GM12878 (cell line): ENCODE measurements around the gene AMDHD2. TPM values are rescaled to one million over a fixed set of nuclear protein-coding genes. Genes with fewer than 3 reads are reported as not detected.

Source experiments
- ATAC-seq: fragments of 200-7000 bp; cut with Tn5 transposase; 3 replicates; pipeline ENCODE4 v1.9.1; 2020; ENCODE audit warnings: mild to moderate bottlenecking, moderate library complexity
- BruUV-seq: library from RNA; stranded (reverse); fragments of 400-500 nt; replicated peaks from 2 replicates; lab custom pipeline; 2021; lab: Mats Ljungman, UMichigan
- CTCF ChIA-PET: fragments of 300-600 bp; sonication (Branson Sonifier 250); formaldehyde crosslinking; extraction: SDS; loops from one replicate; lab custom pipeline; 2021; ENCODE audit warnings: inconsistent platforms; lab: Yijun Ruan, JAX
- POLR2A ChIA-PET: fragments of 350-600 bp; formaldehyde crosslinking; extraction: SDS; loops from one replicate; lab custom pipeline; 2021; ENCODE audit warnings: inconsistent platforms; lab: Charles Lee
- RAD21 ChIA-PET: fragments of 300-600 bp; sonication (Branson Sonifier 250); formaldehyde crosslinking; loops from one replicate; lab custom pipeline; 2023; ENCODE audit warnings: antibody characterized with exemption; ENCODE audit not compliant: unreplicated experiment; lab: Charles Lee
- SMC1A ChIA-PET: fragments of 300-600 bp; sonication (Branson Sonifier 250); formaldehyde crosslinking; loops from one replicate; lab custom pipeline; 2023; ENCODE audit not compliant: unreplicated experiment, uncharacterized antibody; lab: Charles Lee
- DNase-seq: peaks from one replicate; pipeline ENCODE4 v3.0.0-alpha.2; 2011; ENCODE audit warnings: low read depth, low spot score
- FAIRE-seq: peaks from 3 replicates; lab custom pipeline; 2011; peaks lifted over from hg19 to GRCh38; lab: Jason Lieb, UNC
- H2AFZ ChIP-seq: 2 replicates; pipeline ENCODE4 v1.6.0; 2011; ENCODE audit warnings: low read depth, low read length, control low read depth; ENCODE audit not compliant: control insufficient read depth
- H3K27ac ChIP-seq: 2 replicates; pipeline ENCODE4 v1.5.1; 2011; ENCODE audit warnings: control low read depth; ENCODE audit not compliant: control insufficient read depth, insufficient read depth
- H3K27me3 ChIP-seq, 2 experiments: replicated peaks in 1 of 2; 2 replicates each; pipeline versions ENCODE4 v1.6.0 to v1.6.1; 2011; ENCODE audit warnings: low read length in 1 of 2; ENCODE audit not compliant: control insufficient read depth in 2 of 2, insufficient read depth in 2 of 2
- H3K36me3 ChIP-seq, 2 experiments: 2 replicates each; pipeline ENCODE4 v1.5.1; 2011; ENCODE audit warnings: low read length in 1 of 2; ENCODE audit not compliant: control insufficient read depth in 2 of 2, insufficient read depth in 2 of 2
- H3K4me1 ChIP-seq: 2 replicates; pipeline ENCODE4 v1.6.1; 2011; ENCODE audit warnings: mild to moderate bottlenecking, low read length, moderate library complexity, mixed read lengths; ENCODE audit not compliant: control insufficient read depth, insufficient read depth
- H3K4me2 ChIP-seq: 2 replicates; pipeline ENCODE4 v1.6.0; 2011; ENCODE audit warnings: control low read depth; ENCODE audit not compliant: control insufficient read depth, insufficient read depth
- H3K4me3 ChIP-seq: fragments of 200-600 bp; sonication (generic); 2 replicates; pipeline ENCODE4 v1.5.1; 2016
- H3K79me2 ChIP-seq: 2 replicates; pipeline ENCODE4 v1.6.0; 2011; ENCODE audit warnings: low read length; ENCODE audit not compliant: control insufficient read depth, insufficient read depth
- H3K9ac ChIP-seq: 2 replicates; pipeline ENCODE4 v1.8.0; 2011; ENCODE audit warnings: low read length, control low read depth, mixed read lengths; ENCODE audit not compliant: control insufficient read depth, insufficient read depth
- H3K9me3 ChIP-seq: replicated peaks from 3 replicates; pipeline ENCODE4 v1.5.1; 2011; ENCODE audit warnings: mild to moderate bottlenecking, low read length; ENCODE audit not compliant: control insufficient read depth, insufficient read depth
- H4K20me1 ChIP-seq: 2 replicates; pipeline ENCODE4 v1.6.0; 2011; ENCODE audit not compliant: control insufficient read depth, insufficient read depth
- ATF7 ChIP-seq: fragments of 450-650 bp; IDR thresholded peaks from 2 replicates; pipeline ENCODE4 v1.6.1; 2016; ENCODE audit warnings: low read depth, mild to moderate bottlenecking
- BACH1 ChIP-seq: fragments of 450-650 bp; IDR thresholded peaks from 2 replicates; pipeline ENCODE4 v1.6.1; 2017; ENCODE audit warnings: mild to moderate bottlenecking, borderline replicate concordance
- ELK1 ChIP-seq: IDR thresholded peaks from 2 replicates; pipeline ENCODE4 v1.6.1; 2012; ENCODE audit warnings: low read depth, low read length, improper control_type of control experiment
- ETV6 ChIP-seq, 2 experiments: fragments of 450-650 bp in 1 of 2; IDR thresholded peaks in 1 of 2; conservative IDR thresholded peaks in 1 of 2; 2 replicates each; pipeline ENCODE4 v1.6.1; 2014; ENCODE audit warnings: antibody characterized with exemption in 1 of 2, borderline replicate concordance in 1 of 2, low read depth in 1 of 2, mild to moderate bottlenecking in 1 of 2, moderate library complexity in 1 of 2
- FOS ChIP-seq: IDR thresholded peaks from 3 replicates; pipeline ENCODE4 v1.6.1; 2011; ENCODE audit warnings: borderline replicate concordance; ENCODE audit not compliant: insufficient read length; ENCODE audit errors: extremely low read depth
- GABPA ChIP-seq: IDR thresholded peaks from 2 replicates; pipeline ENCODE4 v1.6.1; 2014; ENCODE audit warnings: antibody characterized with exemption, low read depth, mild to moderate bottlenecking, inconsistent platforms
- HDAC2 ChIP-seq: fragments of 200-600 bp; sonication (generic); IDR thresholded peaks from 2 replicates; pipeline ENCODE4 v1.6.1; 2017
- MAX ChIP-seq: IDR thresholded peaks from 2 replicates; pipeline ENCODE4 v1.6.1; 2012; ENCODE audit warnings: low read depth, low read length, improper control_type of control experiment
- MTA2 ChIP-seq: fragments of 450-650 bp; IDR thresholded peaks from 2 replicates; pipeline ENCODE4 v1.6.1; 2016; ENCODE audit warnings: low read depth, mild to moderate bottlenecking, moderate library complexity
- MXI1 ChIP-seq: fragments of 150-350 bp; IDR thresholded peaks from 2 replicates; pipeline ENCODE4 v1.6.1; 2011; ENCODE audit warnings: low read depth, mild to moderate bottlenecking, inconsistent platforms, low read length, improper control_type of control experiment
- NFYA ChIP-seq: IDR thresholded peaks from 2 replicates; pipeline ENCODE4 v1.6.1; 2011; ENCODE audit warnings: low read depth, mild to moderate bottlenecking, low read length, improper control_type of control experiment, borderline replicate concordance
- NRF1 ChIP-seq: conservative IDR thresholded peaks from 2 replicates; pipeline ENCODE4 v1.6.1; 2011; ENCODE audit warnings: mild to moderate bottlenecking, low read depth, low read length, improper control_type of control experiment
- SREBF1 ChIP-seq: IDR thresholded peaks from 2 replicates; pipeline ENCODE4 v1.6.1; 2012; ENCODE audit warnings: mild to moderate bottlenecking, low read length
- SRF ChIP-seq, 2 experiments: IDR thresholded peaks; 2 replicates each; pipeline ENCODE4 v1.6.1; 2011; ENCODE audit warnings: low read depth in 2 of 2, low read length in 2 of 2, mild to moderate bottlenecking in 1 of 2, moderate library complexity in 1 of 2
- TAF1 ChIP-seq: IDR thresholded peaks from 2 replicates; pipeline ENCODE4 v1.6.1; 2011; ENCODE audit warnings: mild to moderate bottlenecking, low read depth, low read length, borderline replicate concordance
- TCF7 ChIP-seq: IDR thresholded peaks from 2 replicates; pipeline ENCODE4 v1.6.1; 2014; ENCODE audit warnings: antibody characterized with exemption, borderline replicate concordance
- WGBS: methylation state at CpG from one replicate; pipeline ENCODE4 v1.1.6; 2016; ENCODE audit warnings: low lambda C conversion rate; ENCODE audit not compliant: insufficient replicate concordance, insufficient coverage; ENCODE audit errors: missing lambda C conversion rate; 5-methylcytosine and 5-hydroxymethylcytosine counted together
- in situ Hi-C: fragments of 300-500 bp; cut with MboI; formaldehyde crosslinking; loops from 9 replicates; pipeline ENCODE4 v1.14.3; 2018; ENCODE audit warnings: mixed read lengths
- intact Hi-C: fragments of 100-400 bp; cut with micrococcal nuclease; formaldehyde crosslinking; loops from one replicate; pipeline ENCODE4 v1.14.2; 2022; ENCODE audit not compliant: unreplicated experiment
- polyA plus RNA-seq, 11 experiments: library from polyadenylated mRNA; depleted of rRNA in 4 of 11; unstranded in 6 of 11; stranded (reverse) in 5 of 11; fragments of >200 nt; fragmentation: Nextera tagmentation in 4 of 11; fragmentation: Illumina TruSeq in 1 of 11; extraction: Ambion mirVana in 4 of 11; extraction: Trizol in 1 of 11; gene quantifications; 1 replicate in 1 of 11; 2 replicates in 10 of 11; pipeline versions ENCODE4 v1.2.1 to v1.2.3, GENCODE V29; 2011 to 2016; ENCODE audit warnings: inconsistent platforms in 2 of 11, missing spikeins in 2 of 11, low read depth in 1 of 11
- total RNA-seq, 4 experiments: library from RNA; depleted of rRNA in 3 of 4; stranded (reverse); fragments of >200 nt in 3 of 4; fragmentation: Illumina TruSeq in 1 of 4; extraction: Trizol in 1 of 4; gene quantifications; 2 replicates each; pipeline versions ENCODE4 v1.2.1 to v1.2.3, GENCODE V29; 2013 to 2021

The AMDHD2 gene
- total and polyA plus RNA-seq, 10 of the 15 experiments (the other 5 are each of a cell fraction or from before 2014, with no cell fraction given) = 0.60 to 41.8 (median 24.3) TPM; not detected in 1

- no peak for ATAC-seq
- 97% methylated on average over 32 of the region's 32 CpGs for WGBS
These were observed 9.1 kb downstream of the AMDHD2 start for GRCh38 chr16:2529061-2529931.

More at GRCh38 chr16:2529061-2529931, 9.1 kb downstream of the AMDHD2 start:
- no peak for DNase-seq
- H3K27ac ChIP-seq = no peak overlapping the region
- no peak overlapping the region for H3K9ac ChIP-seq
- ChIA-PET RAD21 (no interaction called here), SMC1A (no interaction called here)
- intact Hi-C loops = no loop called here
- H4K20me1 ChIP-seq = no peaks in the 10 kb centered on the region
- no peak for TF ChIP-seq MXI1
- TF ChIP-seq SREBF1 = no peak
- TF ChIP-seq TCF7 = no peak
- no peak for TF ChIP-seq BACH1
- no peak for TF ChIP-seq ATF7
- no peak for TF ChIP-seq SRF (IDR thresholded peaks at IDR 0.05; ENCODE audit: low read depth in 2 of 2, low read length in 2 of 2)
- no peak for TF ChIP-seq NRF1
- TF ChIP-seq HDAC2 = no peak
- no peak for TF ChIP-seq NFYA
- TF ChIP-seq TAF1 = no peak
- TF ChIP-seq ETV6 (conservative IDR thresholded peaks at IDR 0.05 in 1 of 2, IDR thresholded peaks at IDR 0.05 in 1 of 2; ENCODE audit: borderline replicate concordance in 1 of 2, low read depth in 1 of 2) = no peak
- TF ChIP-seq MAX = no peak
- no peak for TF ChIP-seq ELK1
- no peak for TF ChIP-seq GABPA
- TF ChIP-seq FOS = no peak
- no peak for TF ChIP-seq MTA2
- TF ChIP-seq, all 136 proteins: peak for 0
- FAIRE-seq = no peak
- BruUV-seq = no TSS peak
- POLR2A ChIA-PET = no interaction called here
- no peak overlapping the region for H3K4me2 ChIP-seq
- peaks cover 13% of the 10 kb centered on the region for H3K4me1 ChIP-seq
- no peaks in the 10 kb centered on the region for H3K9me3 ChIP-seq
- no peak overlapping the region for H2AFZ ChIP-seq
- CTCF ChIA-PET = no interaction called here
- no peaks in the 10 kb centered on the region for H3K27me3 ChIP-seq
- in situ Hi-C loops = no loop called here
- no peaks in the 10 kb centered on the region for H3K79me2 ChIP-seq
- peaks cover 9 to 18% of the 10 kb centered on the region in 2 experiments; a peak in 3 of 4 replicates for H3K36me3 ChIP-seq
- H3K4me3 ChIP-seq = no peak overlapping the region
